ENCODE results near the gene BLTP2. TPM values are rescaled to one million over a fixed set of nuclear protein-coding genes. Genes with fewer than 3 reads are reported as not detected.
A peak's percentile ranks its signal among the peaks of the same experiment; 100 is the strongest.

BLTP2 gene
- total and polyA plus RNA-seq, 2 of the 13 experiments (the other 11 are each of a cell fraction or from before 2014, with no cell fraction given), result 66.7 to 80.9 TPM

DNA sequence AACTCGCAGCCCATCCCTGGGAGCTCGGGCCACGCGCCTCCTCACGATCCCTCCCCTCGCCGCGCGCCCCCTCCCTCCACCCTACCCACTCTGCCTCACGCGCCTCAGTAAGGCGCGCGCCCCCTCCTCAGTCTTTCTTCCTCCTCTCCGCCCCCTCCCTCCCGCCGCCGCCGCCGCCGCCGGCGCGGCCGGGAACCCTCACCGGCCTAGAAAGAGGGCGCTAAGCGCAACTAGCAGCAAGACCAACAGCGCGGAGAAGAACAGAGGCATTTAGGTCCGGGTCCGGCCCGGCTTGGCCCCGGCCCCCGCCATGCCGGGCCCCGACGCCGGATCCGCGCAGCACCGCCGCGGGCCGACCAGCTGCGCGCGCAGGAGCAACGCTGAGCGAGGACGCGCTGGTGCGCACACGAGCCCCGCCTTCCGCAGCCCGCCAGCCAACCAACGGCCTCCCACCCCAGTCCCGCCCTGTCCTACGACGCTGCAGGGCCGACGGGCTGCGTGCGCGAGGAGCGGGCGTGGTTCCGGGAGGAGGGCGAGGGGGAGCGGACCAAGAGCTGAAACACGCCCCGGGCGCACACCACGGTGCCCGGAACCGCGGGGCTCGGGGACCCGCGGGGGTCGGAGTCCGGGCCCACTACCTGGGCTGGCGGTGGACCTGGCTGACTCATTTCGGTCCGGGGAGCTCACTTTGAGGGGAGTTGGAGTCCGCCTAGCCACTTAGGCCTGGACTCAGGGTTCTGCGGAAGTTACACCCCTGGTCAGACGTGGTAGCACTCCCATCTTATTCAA is at the start of gene BLTP2 (continued):
- TF ChIP-seq HNF4A (CRISPR knock-in tag; IDR thresholded peaks at IDR 0.05), result peak; percentile 28; the same call in 1 of the 2 replicates
- TF ChIP-seq NR2C2 (CRISPR knock-in tag; IDR thresholded peaks at IDR 0.05; ENCODE audit: borderline replicate concordance), result peak; percentile 64; the same call in 1 of the 2 replicates
- TF ChIP-seq, protein P1, sequence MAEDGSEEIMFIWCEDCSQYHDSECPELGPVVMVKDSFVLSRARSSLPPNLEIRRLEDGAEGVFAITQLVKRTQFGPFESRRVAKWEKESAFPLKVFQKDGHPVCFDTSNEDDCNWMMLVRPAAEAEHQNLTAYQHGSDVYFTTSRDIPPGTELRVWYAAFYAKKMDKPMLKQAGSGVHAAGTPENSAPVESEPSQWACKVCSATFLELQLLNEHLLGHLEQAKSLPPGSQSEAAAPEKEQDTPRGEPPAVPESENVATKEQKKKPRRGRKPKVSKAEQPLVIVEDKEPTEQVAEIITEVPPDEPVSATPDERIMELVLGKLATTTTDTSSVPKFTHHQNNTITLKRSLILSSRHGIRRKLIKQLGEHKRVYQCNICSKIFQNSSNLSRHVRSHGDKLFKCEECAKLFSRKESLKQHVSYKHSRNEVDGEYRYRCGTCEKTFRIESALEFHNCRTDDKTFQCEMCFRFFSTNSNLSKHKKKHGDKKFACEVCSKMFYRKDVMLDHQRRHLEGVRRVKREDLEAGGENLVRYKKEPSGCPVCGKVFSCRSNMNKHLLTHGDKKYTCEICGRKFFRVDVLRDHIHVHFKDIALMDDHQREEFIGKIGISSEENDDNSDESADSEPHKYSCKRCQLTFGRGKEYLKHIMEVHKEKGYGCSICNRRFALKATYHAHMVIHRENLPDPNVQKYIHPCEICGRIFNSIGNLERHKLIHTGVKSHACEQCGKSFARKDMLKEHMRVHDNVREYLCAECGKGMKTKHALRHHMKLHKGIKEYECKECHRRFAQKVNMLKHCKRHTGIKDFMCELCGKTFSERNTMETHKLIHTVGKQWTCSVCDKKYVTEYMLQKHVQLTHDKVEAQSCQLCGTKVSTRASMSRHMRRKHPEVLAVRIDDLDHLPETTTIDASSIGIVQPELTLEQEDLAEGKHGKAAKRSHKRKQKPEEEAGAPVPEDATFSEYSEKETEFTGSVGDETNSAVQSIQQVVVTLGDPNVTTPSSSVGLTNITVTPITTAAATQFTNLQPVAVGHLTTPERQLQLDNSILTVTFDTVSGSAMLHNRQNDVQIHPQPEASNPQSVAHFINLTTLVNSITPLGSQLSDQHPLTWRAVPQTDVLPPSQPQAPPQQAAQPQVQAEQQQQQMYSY (CRISPR knock-in tag; IDR thresholded peaks at IDR 0.05), result 0 out of 2 replicates have a peak, but pooled peaks have one; percentile 23
- no peak for TF ChIP-seq STAG1 (CRISPR knock-in tag; IDR thresholded peaks at IDR 0.05)
- TF ChIP-seq NFKB2 (CRISPR knock-in tag; IDR thresholded peaks at IDR 0.05; ENCODE audit: borderline replicate concordance), result peak; percentile 37; the same call in 1 of the 2 replicates
- peak; percentile 53; the same call in 1 of the 2 replicates for TF ChIP-seq THAP9 (CRISPR knock-in tag; IDR thresholded peaks at IDR 0.05; ENCODE audit: borderline replicate concordance)
- no peak for TF ChIP-seq SRSF4 (IDR thresholded peaks at IDR 0.05; ENCODE audit: low read depth, low read length, poor library complexity, severe bottlenecking)
- peak; percentile 78; the same call in 1 of the 2 replicates for TF ChIP-seq HES4 (CRISPR knock-in tag; IDR thresholded peaks at IDR 0.05; ENCODE audit: borderline replicate concordance)
- peak; percentile 80 for TF ChIP-seq XRCC5 (optimal IDR thresholded peaks at IDR 0.05; ENCODE audit: low read length)
- TF ChIP-seq FOXA3 (CRISPR knock-in tag; IDR thresholded peaks at IDR 0.05), result peak; percentile 57
- TF ChIP-seq ZNF558 (CRISPR knock-in tag; IDR thresholded peaks at IDR 0.05; ENCODE audit: borderline replicate concordance), result no peak
- TF ChIP-seq ZNF530 (CRISPR knock-in tag; IDR thresholded peaks at IDR 0.05; ENCODE audit: low read depth), result no peak
- TF ChIP-seq RARA (CRISPR knock-in tag; IDR thresholded peaks at IDR 0.05), result no peak
- peak; percentile 77; the same call in 1 of the 2 replicates for TF ChIP-seq ZNF556 (CRISPR knock-in tag; IDR thresholded peaks at IDR 0.05; ENCODE audit: borderline replicate concordance)
- peak; percentile 51 for TF ChIP-seq PTBP1 (IDR thresholded peaks at IDR 0.05; ENCODE audit: low read depth, low read length, poor library complexity, severe bottlenecking)
- TF ChIP-seq, protein P2, sequence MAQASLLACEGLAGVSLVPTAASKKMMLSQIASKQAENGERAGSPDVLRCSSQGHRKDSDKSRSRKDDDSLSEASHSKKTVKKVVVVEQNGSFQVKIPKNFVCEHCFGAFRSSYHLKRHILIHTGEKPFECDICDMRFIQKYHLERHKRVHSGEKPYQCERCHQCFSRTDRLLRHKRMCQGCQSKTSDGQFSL (CRISPR knock-in tag; IDR thresholded peaks at IDR 0.05), result peak; percentile 68; the same call in 1 of the 2 replicates
- peak; percentile 53 for TF ChIP-seq HNRNPK (IDR thresholded peaks at IDR 0.05; ENCODE audit: low read depth, low read length, poor library complexity, severe bottlenecking)
- TF ChIP-seq, protein P3, sequence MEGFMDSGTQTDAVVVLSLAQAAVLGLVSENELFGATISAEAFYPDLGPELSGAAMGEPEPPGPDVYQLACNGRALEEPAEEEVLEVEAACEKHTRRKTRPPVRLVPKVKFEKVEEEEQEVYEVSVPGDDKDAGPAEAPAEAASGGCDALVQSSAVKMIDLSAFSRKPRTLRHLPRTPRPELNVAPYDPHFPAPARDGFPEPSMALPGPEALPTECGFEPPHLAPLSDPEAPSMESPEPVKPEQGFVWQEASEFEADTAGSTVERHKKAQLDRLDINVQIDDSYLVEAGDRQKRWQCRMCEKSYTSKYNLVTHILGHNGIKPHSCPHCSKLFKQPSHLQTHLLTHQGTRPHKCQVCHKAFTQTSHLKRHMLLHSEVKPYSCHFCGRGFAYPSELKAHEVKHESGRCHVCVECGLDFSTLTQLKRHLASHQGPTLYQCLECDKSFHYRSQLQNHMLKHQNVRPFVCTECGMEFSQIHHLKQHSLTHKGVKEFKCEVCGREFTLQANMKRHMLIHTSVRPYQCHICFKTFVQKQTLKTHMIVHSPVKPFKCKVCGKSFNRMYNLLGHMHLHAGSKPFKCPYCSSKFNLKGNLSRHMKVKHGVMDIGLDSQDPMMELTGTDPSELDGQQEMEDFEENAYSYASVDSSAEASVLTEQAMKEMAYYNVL (CRISPR knock-in tag; IDR thresholded peaks at IDR 0.05; ENCODE audit: borderline replicate concordance), result peak; percentile 74; the same call in 1 of the 2 replicates
- TF ChIP-seq ZNF383 (CRISPR knock-in tag; IDR thresholded peaks at IDR 0.05; ENCODE audit: borderline replicate concordance), result no peak
